ENCODE measurements around the gene DEUP1.

DEUP1 gene

GRCh38 chr11:93481279-93481678 lies 150.7 kb downstream of the DEUP1 start:
- no peak for DNase-seq

DNA sequence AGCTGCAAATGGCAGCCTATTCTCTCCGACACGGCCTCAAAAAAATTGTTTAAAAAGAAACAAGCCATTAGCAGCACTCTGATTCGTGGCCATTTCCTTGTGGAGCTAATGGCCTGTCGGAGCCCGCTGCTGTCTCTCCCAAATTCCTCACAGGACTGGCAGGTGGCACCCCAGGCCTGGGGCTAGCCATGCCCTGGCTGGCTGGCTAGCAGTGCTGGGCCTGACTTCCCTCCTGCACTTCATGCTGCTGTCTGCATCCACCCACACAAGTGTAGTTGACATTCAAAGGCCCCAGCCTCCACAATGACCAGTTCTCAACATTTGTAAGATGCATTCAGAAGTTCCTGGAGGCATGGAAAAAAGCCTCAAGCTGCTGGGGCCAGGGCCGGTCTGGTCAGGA lies 151.2 kb downstream of the DEUP1 start:
- DNase-seq = no peak

- no peak for DNase-seq
These were observed 152.0 kb downstream of the DEUP1 start for GRCh38 chr11:93482556-93482955.

GRCh38 chr11:93484716-93485115 lies 154.2 kb downstream of the DEUP1 start:
- no peak for DNase-seq

GRCh38 chr11:93485983-93486382 lies 155.4 kb downstream of the DEUP1 start:
- DNase-seq = no peak

DNA sequence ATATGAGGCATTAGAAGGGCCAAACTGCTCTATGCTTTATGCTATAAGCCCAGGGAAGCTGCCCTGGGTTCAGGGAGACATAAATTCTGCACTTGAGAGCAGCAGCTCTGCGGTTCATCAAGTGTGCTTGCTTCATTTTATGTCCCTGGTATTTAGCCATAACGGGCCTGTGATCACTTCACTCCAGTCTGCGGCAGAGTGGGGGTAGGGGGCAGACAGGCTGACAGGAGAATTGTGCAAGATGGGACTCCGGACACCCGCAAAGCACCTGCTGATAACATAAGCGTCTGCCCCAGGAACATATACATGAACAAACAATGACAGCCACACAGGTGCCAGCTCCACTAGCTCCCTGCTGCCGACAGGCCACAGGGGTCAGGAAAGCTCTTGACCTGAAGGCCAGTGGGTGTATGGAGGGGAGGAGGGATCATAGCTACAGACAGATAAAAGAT lies 156.5 kb downstream of the DEUP1 start:
- DNase-seq = no peak

Data from femur (tissue), 1 donor.